PC-9 (cell line): ENCODE results near the gene SCAF4.

ENCODE experiments used
- EZH2 ChIP-seq: fragments of 200-600 bp; sonication (generic); IDR thresholded peaks from 2 replicates; pipeline ENCODE4 v1.8.0; 2017; ENCODE audit warnings: antibody characterized with exemption, low read depth
- TF ChIP-seq, protein P1 (sequence below): fragments of 200-600 bp; sonication (generic); conservative IDR thresholded peaks from 2 replicates; pipeline ENCODE4 v1.6.1; 2017; ENCODE audit warnings: mixed run types, antibody characterized with exemption, mild to moderate bottlenecking, moderate library complexity

DNA sequence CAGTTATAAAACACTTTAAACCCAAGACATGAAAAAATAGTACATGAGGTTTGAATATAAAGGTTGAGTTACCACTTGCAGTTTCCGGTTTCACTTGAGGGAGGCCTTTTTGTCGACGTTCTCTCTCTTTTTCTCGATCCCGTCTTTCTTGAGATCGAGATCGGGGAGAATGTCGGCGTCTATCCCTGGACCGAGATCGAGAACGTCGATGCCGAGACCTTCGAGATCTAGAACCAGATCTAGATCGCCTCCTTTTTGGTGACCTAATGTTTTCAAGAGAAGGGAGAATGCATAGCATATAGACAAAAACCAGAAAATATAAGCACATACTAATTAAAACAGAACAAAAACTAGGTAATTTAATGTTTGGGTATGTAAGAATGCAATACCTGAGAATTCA is 38.7 kb downstream of the SCAF4 start:
- TF ChIP-seq, protein P1, sequence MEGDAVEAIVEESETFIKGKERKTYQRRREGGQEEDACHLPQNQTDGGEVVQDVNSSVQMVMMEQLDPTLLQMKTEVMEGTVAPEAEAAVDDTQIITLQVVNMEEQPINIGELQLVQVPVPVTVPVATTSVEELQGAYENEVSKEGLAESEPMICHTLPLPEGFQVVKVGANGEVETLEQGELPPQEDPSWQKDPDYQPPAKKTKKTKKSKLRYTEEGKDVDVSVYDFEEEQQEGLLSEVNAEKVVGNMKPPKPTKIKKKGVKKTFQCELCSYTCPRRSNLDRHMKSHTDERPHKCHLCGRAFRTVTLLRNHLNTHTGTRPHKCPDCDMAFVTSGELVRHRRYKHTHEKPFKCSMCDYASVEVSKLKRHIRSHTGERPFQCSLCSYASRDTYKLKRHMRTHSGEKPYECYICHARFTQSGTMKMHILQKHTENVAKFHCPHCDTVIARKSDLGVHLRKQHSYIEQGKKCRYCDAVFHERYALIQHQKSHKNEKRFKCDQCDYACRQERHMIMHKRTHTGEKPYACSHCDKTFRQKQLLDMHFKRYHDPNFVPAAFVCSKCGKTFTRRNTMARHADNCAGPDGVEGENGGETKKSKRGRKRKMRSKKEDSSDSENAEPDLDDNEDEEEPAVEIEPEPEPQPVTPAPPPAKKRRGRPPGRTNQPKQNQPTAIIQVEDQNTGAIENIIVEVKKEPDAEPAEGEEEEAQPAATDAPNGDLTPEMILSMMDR = no peak
- TF ChIP-seq EZH2 = no peak
